ENCODE results near the gene MRPL20. TPM values are rescaled to one million over a fixed set of nuclear protein-coding genes. Genes with fewer than 3 reads are reported as not detected.

The MRPL20 gene
- total and polyA plus RNA-seq, 4 donors = 56.9 to 119 (median 112) TPM

DNA sequence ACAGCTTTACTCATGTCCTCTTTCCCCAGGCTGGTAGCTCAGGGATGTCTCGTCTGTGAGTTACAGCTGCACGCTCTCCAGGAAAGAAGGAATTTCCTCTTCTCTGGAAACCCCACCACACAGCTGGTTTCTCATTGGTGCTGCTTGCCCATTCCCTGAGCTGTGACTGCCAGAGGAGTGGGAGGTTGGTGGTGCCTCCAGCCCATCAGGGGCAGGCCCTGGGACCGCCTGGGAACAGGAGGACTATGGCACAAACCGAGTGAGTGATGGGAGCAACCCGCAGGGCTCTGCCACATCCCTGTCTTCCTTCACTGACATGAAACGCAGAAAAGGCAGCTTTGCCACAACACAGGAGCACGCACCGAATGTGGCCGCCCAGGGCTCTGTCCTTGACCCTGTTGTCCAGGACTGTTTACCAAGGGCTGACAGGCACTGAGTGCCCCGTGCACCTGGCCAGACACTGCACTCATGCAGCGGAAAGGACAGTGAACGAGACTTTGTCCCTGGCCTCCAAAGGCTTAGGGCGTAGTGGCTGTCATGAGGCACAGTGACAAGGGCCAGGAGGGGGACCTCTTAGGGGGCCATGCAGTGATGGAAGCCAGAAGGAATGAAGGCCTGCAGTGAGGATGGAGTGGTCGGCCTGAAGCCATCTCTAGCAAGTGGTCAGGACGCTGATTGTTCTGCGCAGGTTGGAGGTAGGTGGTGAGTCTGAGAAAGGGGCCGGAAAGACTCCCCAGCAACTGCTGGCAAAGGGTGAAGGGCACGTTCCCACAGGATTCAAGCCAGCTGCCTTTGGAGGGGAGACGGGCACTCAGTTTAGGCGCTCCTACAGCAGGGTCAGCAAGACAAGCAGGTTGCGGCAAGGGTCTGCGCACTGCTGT is 6.3 kb downstream of the MRPL20 start:
- WGBS (ENCODE audit: insufficient coverage) = 91% methylated on average over 22 of the region's 22 CpGs
- Histone ChIP-seq H3K4me3 (ENCODE audit: low read depth, low read length) (peak overlapping the region; percentile 98), H3K36me3 (ENCODE audit: control insufficient read depth, insufficient read depth, low read length) (peaks cover 79% of the 10 kb centered on the region), H3K27ac (ENCODE audit: low read depth, low read length) (no peak overlapping the region), H3K27me3 (ENCODE audit: control insufficient read depth, insufficient read depth, low read length) (no peaks in the 10 kb centered on the region), H3K4me1 (ENCODE audit: control insufficient read depth, insufficient read depth, low read length) (peaks cover 45% of the 10 kb centered on the region), H3K9me3 (ENCODE audit: control insufficient read depth, insufficient read depth, low read length) (no peaks in the 10 kb centered on the region)
- no peak for DNase-seq (ENCODE audit: low read depth in 4 of 6, low spot score in 6 of 6)

DNA sequence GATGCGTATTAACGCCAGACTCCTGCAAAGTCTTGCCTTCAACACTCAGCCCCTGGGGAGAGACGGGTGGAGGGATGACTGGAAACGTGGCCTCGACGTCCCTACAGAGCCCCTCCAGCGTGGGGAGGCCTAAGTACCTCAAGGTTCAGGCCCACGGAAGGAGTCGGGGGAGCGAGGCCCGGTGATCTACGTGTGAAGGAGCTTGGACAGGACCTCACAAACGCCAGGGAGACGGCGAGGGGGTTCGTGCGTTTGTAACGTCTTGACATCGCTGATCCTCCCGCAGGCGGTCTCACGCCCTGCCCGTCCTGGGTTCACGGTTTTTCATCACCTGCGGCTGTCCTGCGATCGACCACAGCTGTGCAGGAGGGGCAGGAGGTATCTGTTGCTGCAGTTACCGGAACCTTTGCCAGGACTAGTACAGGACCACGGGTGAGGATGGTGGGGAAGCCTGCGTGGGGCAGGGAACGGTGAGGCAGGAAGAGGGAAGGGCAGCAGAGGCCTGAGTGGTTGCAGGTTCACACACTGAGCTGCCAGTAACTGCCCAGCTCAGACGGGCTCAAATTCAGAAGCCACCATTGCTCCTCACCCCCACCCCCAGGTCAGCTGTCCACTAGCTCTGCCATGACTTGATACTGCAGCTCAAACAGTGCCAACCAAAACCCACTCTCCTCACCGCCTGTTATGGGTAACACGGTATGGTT is 7.1 kb downstream of the MRPL20 start:
- no peak for DNase-seq (ENCODE audit: low read depth in 4 of 6, low spot score in 6 of 6)
- Histone ChIP-seq H3K4me3 (ENCODE audit: low read depth, low read length) (peak overlapping the region; percentile 98), H3K4me1 (ENCODE audit: control insufficient read depth, insufficient read depth, low read length) (peaks cover 38% of the 10 kb centered on the region), H3K36me3 (ENCODE audit: control insufficient read depth, insufficient read depth, low read length) (peaks cover 81% of the 10 kb centered on the region), H3K9me3 (ENCODE audit: control insufficient read depth, insufficient read depth, low read length) (no peaks in the 10 kb centered on the region), H3K27me3 (ENCODE audit: control insufficient read depth, insufficient read depth, low read length) (no peaks in the 10 kb centered on the region), H3K27ac (ENCODE audit: low read depth, low read length) (peak overlapping the region; percentile 64)
- 8% methylated on average over 30 of the region's 34 CpGs for WGBS (ENCODE audit: insufficient coverage)

DNA sequence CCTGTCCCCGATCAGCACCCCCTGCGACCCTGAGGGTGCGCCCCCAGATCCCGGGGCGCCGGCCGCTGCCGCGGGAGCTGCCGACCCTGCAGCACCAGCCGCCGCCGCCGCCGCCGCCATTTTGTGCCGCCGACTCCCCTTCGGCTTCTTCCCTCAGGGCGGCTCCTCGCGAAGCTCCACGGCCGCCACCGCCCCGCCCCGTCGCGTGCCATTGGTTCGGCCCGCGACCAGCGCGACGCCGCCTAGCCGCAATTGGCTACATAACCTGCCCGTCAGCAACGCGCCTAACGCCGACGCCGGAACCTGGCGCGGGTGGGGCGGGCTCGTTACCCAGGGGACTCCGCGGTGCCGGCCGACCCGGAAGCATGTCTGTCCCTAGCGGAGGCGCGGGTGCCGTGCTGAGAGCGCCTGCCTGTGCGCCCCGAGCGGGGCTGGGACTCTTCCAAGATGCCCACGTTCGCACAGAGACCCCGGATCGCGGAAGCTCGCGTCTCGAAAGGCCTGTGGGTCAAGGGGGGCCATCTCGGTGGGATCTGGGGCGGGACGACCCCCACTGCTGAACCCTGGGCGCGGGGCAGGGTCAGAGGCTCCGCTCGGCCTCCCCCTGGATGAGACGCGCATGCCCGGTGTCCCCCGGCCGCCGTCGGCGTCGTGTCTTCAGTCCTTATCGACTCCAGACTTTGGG is 7.8 kb downstream of the MRPL20 start, which contains the start of gene CCNL2:
CCNL2 (minus strand) TSS at position 149 of the 685 bp plus-strand sequence; CDS start at position 120, 29 bp downstream.
- DNase-seq (ENCODE audit: low read depth in 4 of 6, low spot score in 6 of 6) = peak; percentile 92 to 99 (median 94)
- under 1% methylated on average over 78 of the region's 86 CpGs for WGBS (ENCODE audit: insufficient coverage)
- H3K4me3 ChIP-seq (ENCODE audit: low read depth, low read length) = peak within 1 kb of the TSS; percentile 98
- H3K27ac ChIP-seq (ENCODE audit: low read depth, low read length) = peak within 1 kb of the TSS; percentile 64
- H3K36me3 ChIP-seq (ENCODE audit: control insufficient read depth, insufficient read depth, low read length) = peaks cover 79% of the 10 kb centered on the region
- no peaks in the 10 kb centered on the region for H3K9me3 ChIP-seq (ENCODE audit: control insufficient read depth, insufficient read depth, low read length)
- H3K27me3 ChIP-seq (ENCODE audit: control insufficient read depth, insufficient read depth, low read length) = no peaks in the 10 kb centered on the region
- H3K4me1 ChIP-seq (ENCODE audit: control insufficient read depth, insufficient read depth, low read length) = peaks cover 35% of the 10 kb centered on the region

DNA sequence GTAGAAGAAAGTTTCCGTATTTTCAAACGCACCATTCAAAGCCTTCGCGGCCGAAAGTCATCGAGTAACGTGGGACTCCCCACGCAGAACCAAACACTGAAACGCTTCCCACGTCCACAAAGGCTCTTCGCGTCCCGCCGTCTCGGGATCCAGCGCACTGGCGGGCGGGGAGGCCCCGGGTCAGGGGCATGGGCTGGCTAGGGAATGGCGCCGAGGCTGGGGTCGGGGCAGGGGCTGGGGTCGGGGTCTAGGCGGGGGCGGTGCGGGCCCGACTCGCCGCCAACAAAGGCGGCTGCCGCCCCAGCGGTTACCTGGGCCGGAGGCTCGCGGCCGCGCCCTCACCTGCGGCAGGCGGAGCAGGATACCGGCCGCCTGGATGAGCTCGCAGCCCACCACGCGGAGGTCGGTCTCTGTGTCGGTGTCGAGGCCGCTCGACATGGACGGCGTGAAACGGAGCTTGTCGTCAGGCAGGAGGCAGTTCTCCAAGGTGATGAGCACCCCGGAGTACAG is 8.4 kb downstream of the MRPL20 start:
- Histone ChIP-seq H3K36me3 (ENCODE audit: control insufficient read depth, insufficient read depth, low read length) (peaks cover 79% of the 10 kb centered on the region), H3K4me1 (ENCODE audit: control insufficient read depth, insufficient read depth, low read length) (peaks cover 35% of the 10 kb centered on the region), H3K4me3 (ENCODE audit: low read depth, low read length) (peak overlapping the region; percentile 88), H3K9me3 (ENCODE audit: control insufficient read depth, insufficient read depth, low read length) (no peaks in the 10 kb centered on the region), H3K27ac (ENCODE audit: low read depth, low read length) (no peak overlapping the region), H3K27me3 (ENCODE audit: control insufficient read depth, insufficient read depth, low read length) (no peaks in the 10 kb centered on the region)
- under 1% methylated on average over 54 of the region's 54 CpGs for whole genome bisulfite sequencing (ENCODE audit: insufficient coverage)
- no peak for DNase-seq (ENCODE audit: low read depth in 4 of 6, low spot score in 6 of 6)

DNA sequence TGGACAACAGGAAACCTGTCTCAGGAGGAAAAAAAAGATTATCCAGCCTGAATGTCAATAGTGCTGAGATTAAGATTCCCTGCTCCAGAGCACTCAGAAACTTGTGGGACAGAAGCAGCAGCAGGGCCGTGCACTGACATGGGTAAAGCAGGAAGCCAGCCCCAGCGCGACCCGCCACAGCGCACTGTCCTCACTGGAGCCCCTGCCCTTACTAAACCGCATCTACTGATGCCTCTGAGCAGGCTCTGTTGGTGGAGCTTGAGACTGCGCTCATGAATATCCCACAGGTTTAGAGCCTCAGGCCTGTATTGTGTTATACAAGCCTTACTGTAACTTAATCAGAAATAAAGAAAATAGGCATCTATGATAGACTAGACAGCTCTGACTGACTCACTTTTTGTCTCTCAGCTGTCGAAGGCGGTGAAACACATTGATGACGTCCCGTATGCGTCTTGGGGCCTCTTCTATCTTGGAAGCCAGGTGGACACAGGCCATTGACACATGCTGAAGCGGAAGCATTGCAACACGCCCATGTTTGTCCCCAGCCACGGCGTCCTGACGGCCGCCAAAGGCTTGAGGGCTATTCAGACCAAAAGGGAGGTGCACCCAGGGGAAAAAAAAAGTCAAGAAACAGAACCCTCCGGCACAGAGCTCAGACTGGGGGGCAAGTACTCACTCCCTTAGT is 9.1 kb downstream of the MRPL20 start:
- peaks cover 81% of the 10 kb centered on the region for H3K36me3 ChIP-seq (ENCODE audit: control insufficient read depth, insufficient read depth, low read length)
- no peaks in the 10 kb centered on the region for H3K27me3 ChIP-seq (ENCODE audit: control insufficient read depth, insufficient read depth, low read length)
- whole genome bisulfite sequencing (ENCODE audit: insufficient coverage) = 62% methylated on average over 18 of the region's 19 CpGs
- no peak overlapping the region for H3K27ac ChIP-seq (ENCODE audit: low read depth, low read length)
- no peak for DNase-seq (ENCODE audit: low read depth in 4 of 6, low spot score in 6 of 6)
- peaks cover 35% of the 10 kb centered on the region for H3K4me1 ChIP-seq (ENCODE audit: control insufficient read depth, insufficient read depth, low read length)
- no peaks in the 10 kb centered on the region for H3K9me3 ChIP-seq (ENCODE audit: control insufficient read depth, insufficient read depth, low read length)
- peak overlapping the region; percentile 88 for H3K4me3 ChIP-seq (ENCODE audit: low read depth, low read length)

DNA sequence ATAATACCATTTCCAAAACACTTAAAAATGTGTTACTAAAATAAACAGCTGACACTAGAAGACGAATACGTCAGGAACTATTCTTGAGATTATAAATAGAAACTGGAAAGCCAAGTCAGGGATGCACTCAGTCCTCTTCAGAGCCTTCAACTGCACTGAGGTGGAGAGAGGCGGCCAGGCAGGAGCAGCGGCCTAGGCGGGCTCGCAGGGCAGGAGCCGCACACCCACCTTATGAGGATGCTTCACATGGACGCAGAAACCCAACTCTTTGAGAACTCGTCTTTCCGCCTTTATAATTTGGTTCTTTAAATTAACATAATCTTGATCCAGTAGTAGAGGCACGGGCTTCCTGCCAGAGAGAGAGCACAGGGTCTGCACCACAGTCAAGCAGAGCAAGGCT is 11.9 kb downstream of the MRPL20 start:
- DNase-seq (ENCODE audit: low read depth in 4 of 6, low spot score in 6 of 6) = no peak
- Histone ChIP-seq H3K27ac (ENCODE audit: low read depth, low read length) (no peak overlapping the region), H3K27me3 (ENCODE audit: control insufficient read depth, insufficient read depth, low read length) (no peaks in the 10 kb centered on the region), H3K9me3 (ENCODE audit: control insufficient read depth, insufficient read depth, low read length) (no peaks in the 10 kb centered on the region), H3K36me3 (ENCODE audit: control insufficient read depth, insufficient read depth, low read length) (peaks cover 82% of the 10 kb centered on the region), H3K4me1 (ENCODE audit: control insufficient read depth, insufficient read depth, low read length) (peaks cover 20% of the 10 kb centered on the region), H3K4me3 (ENCODE audit: low read depth, low read length) (no peak overlapping the region)
- 95% methylated on average over 9 of the region's 11 CpGs for WGBS (ENCODE audit: insufficient coverage)

DNA sequence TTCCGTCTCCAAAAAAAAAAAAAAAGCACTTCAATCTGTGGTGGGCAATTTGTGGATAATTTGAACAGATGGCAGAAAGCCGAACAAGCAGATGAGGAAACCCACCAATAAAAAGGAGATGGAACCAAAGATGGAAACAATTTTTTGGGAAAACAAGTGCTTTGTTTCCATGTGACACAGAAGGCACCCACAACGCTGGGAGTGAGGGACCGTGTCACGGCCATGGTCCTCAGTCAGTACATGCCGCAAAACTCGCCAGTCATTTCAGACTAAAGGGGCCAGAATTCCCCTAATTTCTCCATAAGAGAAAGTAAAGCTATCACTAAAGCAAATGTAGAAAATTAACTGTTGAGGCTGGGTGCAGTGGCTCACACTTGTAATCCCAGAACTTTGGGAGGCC is 13.0 kb downstream of the MRPL20 start:
- H3K27me3 ChIP-seq (ENCODE audit: control insufficient read depth, insufficient read depth, low read length) = no peaks in the 10 kb centered on the region
- no peak overlapping the region for H3K4me3 ChIP-seq (ENCODE audit: low read depth, low read length)
- peaks cover 15% of the 10 kb centered on the region for H3K4me1 ChIP-seq (ENCODE audit: control insufficient read depth, insufficient read depth, low read length)
- H3K27ac ChIP-seq (ENCODE audit: low read depth, low read length) = no peak overlapping the region
- no peak for DNase-seq (ENCODE audit: low read depth in 4 of 6, low spot score in 6 of 6)
- H3K36me3 ChIP-seq (ENCODE audit: control insufficient read depth, insufficient read depth, low read length) = peaks cover 88% of the 10 kb centered on the region
- 96% methylated on average over 4 of the region's 7 CpGs for WGBS (ENCODE audit: insufficient coverage)
- no peaks in the 10 kb centered on the region for H3K9me3 ChIP-seq (ENCODE audit: control insufficient read depth, insufficient read depth, low read length)

DNA sequence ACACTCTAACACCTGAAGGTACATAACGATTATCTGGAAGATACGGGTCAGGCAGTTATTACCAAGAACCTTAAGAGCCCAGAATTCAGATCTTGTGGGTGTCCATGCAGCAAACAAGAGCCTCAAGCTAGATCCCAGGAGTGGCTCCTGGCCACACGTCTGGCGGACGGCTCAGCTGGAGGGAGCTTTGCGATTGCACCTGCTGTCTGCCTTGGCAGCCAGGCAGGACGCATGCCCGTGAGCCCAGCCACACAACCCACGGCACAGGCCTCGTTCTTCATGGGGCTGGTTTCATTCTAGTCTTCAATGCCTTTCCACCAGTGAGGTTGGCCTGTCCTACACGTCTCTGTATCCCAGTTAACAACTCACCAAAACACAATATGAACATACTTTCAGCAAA is 13.7 kb downstream of the MRPL20 start:
- peaks cover 95% of the 10 kb centered on the region for H3K36me3 ChIP-seq (ENCODE audit: control insufficient read depth, insufficient read depth, low read length)
- DNase-seq (ENCODE audit: low read depth in 4 of 6, low spot score in 6 of 6) = no peak
- WGBS (ENCODE audit: insufficient coverage) = 93% methylated on average over 11 of the region's 11 CpGs
- peaks cover 14% of the 10 kb centered on the region for H3K4me1 ChIP-seq (ENCODE audit: control insufficient read depth, insufficient read depth, low read length)
- no peak overlapping the region for H3K27ac ChIP-seq (ENCODE audit: low read depth, low read length)
- H3K27me3 ChIP-seq (ENCODE audit: control insufficient read depth, insufficient read depth, low read length) = no peaks in the 10 kb centered on the region
- no peaks in the 10 kb centered on the region for H3K9me3 ChIP-seq (ENCODE audit: control insufficient read depth, insufficient read depth, low read length)
- no peak overlapping the region for H3K4me3 ChIP-seq (ENCODE audit: low read depth, low read length)

DNA sequence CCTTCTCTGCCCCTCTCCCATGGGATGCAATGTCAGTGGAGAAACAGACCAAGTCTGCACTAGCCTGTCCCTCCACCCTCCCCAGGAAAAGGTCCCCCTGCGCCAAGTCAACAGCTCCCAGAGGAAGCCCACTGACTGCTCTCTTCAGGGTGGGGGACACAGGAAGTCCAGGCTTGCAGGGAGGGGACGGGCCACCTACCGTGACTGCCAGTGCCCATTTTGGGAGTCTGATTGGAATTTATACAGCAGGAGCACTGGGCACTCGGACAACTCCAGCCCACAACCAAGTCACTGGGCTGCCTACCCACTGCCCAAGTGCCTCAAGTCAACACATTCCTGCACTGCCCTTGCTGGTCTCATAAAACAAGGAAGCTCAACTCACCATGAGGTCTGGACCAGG is 14.1 kb downstream of the MRPL20 start:
- Histone ChIP-seq H3K27me3 (ENCODE audit: control insufficient read depth, insufficient read depth, low read length) (no peaks in the 10 kb centered on the region), H3K36me3 (ENCODE audit: control insufficient read depth, insufficient read depth, low read length) (peaks cover 97% of the 10 kb centered on the region), H3K4me3 (ENCODE audit: low read depth, low read length) (no peak overlapping the region), H3K9me3 (ENCODE audit: control insufficient read depth, insufficient read depth, low read length) (no peaks in the 10 kb centered on the region), H3K27ac (ENCODE audit: low read depth, low read length) (no peak overlapping the region), H3K4me1 (ENCODE audit: control insufficient read depth, insufficient read depth, low read length) (peaks cover 9% of the 10 kb centered on the region)
- DNase-seq (ENCODE audit: low read depth in 4 of 6, low spot score in 6 of 6) = no peak
- WGBS (ENCODE audit: insufficient coverage) = 96% methylated on average over 4 of the region's 4 CpGs
